HPDE6-E6E7 (cell line): ENCODE results near the gene LNPEP.

Experiments
- DNase-seq: peaks from one replicate; pipeline ENCODE4 v3.0.0; 2011; ENCODE audit warnings: missing footprints; ENCODE audit errors: extremely low spot score

Gene LNPEP

GRCh38 chr5:96961053-96961452 is 25.2 kb downstream of the LNPEP start:
- DNase-seq, result no peak

GRCh38 chr5:96962540-96962991 is 26.7 kb downstream of the LNPEP start:
- DNase-seq, result no peak

- no peak for DNase-seq
These were observed 27.4 kb downstream of the LNPEP start for GRCh38 chr5:96963267-96963666.

GRCh38 chr5:96966801-96967200 is 30.9 kb downstream of the LNPEP start:
- no peak for DNase-seq

- no peak for DNase-seq
These were observed 31.5 kb downstream of the LNPEP start for GRCh38 chr5:96967400-96967799.

GRCh38 chr5:96968074-96968473 is 32.2 kb downstream of the LNPEP start:
- peak; percentile 10 for DNase-seq

- no peak for DNase-seq
These were observed 32.7 kb downstream of the LNPEP start for GRCh38 chr5:96968614-96969013.

- DNase-seq, result no peak
These were observed 33.5 kb downstream of the LNPEP start for GRCh38 chr5:96969366-96969765.

GRCh38 chr5:96972599-96973334 is 36.9 kb downstream of the LNPEP start:
- DNase-seq, result no peak

GRCh38 chr5:96973532-96974401 is 37.9 kb downstream of the LNPEP start:
- no peak for DNase-seq

- no peak for DNase-seq
These were observed 39.8 kb downstream of the LNPEP start for GRCh38 chr5:96975656-96976055.

GRCh38 chr5:96977228-96977627 is 41.3 kb downstream of the LNPEP start:
- DNase-seq, result no peak

GRCh38 chr5:96978812-96979449 is 43.1 kb downstream of the LNPEP start:
- no peak for DNase-seq

- no peak for DNase-seq
These were observed 48.8 kb downstream of the LNPEP start for GRCh38 chr5:96984506-96985192.

GRCh38 chr5:96986450-96986849 is 50.6 kb downstream of the LNPEP start:
- no peak for DNase-seq

- no peak for DNase-seq
These were observed 54.2 kb downstream of the LNPEP start for GRCh38 chr5:96990102-96990501.

GRCh38 chr5:96991708-96992107 is 55.8 kb downstream of the LNPEP start:
- no peak for DNase-seq

GRCh38 chr5:96993760-96994159 is 57.9 kb downstream of the LNPEP start:
- DNase-seq, result no peak

GRCh38 chr5:96994493-96994892 is 58.6 kb downstream of the LNPEP start:
- DNase-seq, result no peak

GRCh38 chr5:96995419-96995818 is 59.5 kb downstream of the LNPEP start:
- no peak for DNase-seq

GRCh38 chr5:96997265-96997859 is 61.5 kb downstream of the LNPEP start:
- no peak for DNase-seq
